Measurements from ENCODE around the gene HRG. TPM values are rescaled to one million over a fixed set of nuclear protein-coding genes. Genes with fewer than 3 reads are reported as not detected.

The HRG gene
- total and polyA plus RNA-seq, 2 of the 8 experiments (the other 6 are each of a cell fraction or from before 2014, with no cell fraction given): 0.03 to 0.15 TPM

DNA sequence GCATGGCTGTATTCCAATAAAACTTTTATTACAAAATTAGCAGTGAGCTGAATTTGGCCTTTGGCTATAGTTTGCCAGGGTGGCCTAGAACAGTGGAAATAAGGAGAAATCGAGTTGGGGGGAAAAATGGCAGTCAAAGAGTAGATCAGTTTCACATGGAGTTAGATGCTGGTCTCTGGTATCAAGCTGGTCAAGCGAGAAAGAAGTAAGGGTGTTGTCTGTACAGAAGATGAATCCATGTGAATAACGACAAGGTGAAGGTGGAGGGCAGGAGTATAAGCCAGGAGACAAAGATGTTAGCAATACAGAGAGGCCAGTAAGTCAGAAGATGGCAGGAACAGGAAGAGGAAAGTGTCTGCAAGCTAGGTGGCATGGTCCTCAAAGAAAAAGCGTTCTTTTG, 41.2 kb upstream of the HRG start:
- FAIRE-seq (no peak), DNase-seq (ENCODE audit: low read depth in 1 of 2, low spot score in 2 of 2) (no peak)
- Histone ChIP-seq H3K23ac (ENCODE audit: insufficient read length) (no peak overlapping the region), H3K9ac (replicated peaks in 1 of 4; ENCODE audit: extremely low read depth in 1 of 4, low read depth in 3 of 4, low read length in 3 of 4) (no peak overlapping the region), H3K4me1 (replicated peaks in 1 of 4; ENCODE audit: control insufficient read depth in 3 of 4, insufficient read depth in 4 of 4, low read length in 3 of 4) (no peaks in the 10 kb centered on the region), H2AFZ (ENCODE audit: low read length) (no peak overlapping the region), H3K27me3 (replicated peaks in 1 of 4; ENCODE audit: control insufficient read depth in 3 of 4, extremely low read depth in 1 of 4, insufficient read depth in 3 of 4, low read length in 3 of 4) (peaks cover 0 to 2% (median 0%) of the 10 kb centered on the region in 4 experiments; a peak in 1 of 7 replicates), H3K4me3 (ENCODE audit: extremely low read depth in 1 of 4, insufficient read depth in 2 of 4, low read depth in 3 of 4, low read length in 4 of 4) (no peak overlapping the region), H3K36me3 (ENCODE audit: control insufficient read depth in 2 of 4, insufficient read depth in 4 of 4, low read length in 3 of 4) (no peaks in the 10 kb centered on the region), H3K4ac (replicated peaks; ENCODE audit: insufficient read length, low read depth, low read length) (no peak overlapping the region), H3K14ac (ENCODE audit: insufficient read length) (no peak overlapping the region), H2BK15ac (ENCODE audit: low read length) (no peak overlapping the region), H4K8ac (ENCODE audit: extremely low read depth, insufficient read depth, low read length) (no peak overlapping the region), H2BK5ac (ENCODE audit: low read depth, low read length) (no peak overlapping the region), H4K5ac (ENCODE audit: insufficient read length, low read depth, low read length) (no peak overlapping the region), H4K91ac (replicated peaks; ENCODE audit: insufficient read length, low read length) (no peak overlapping the region), H3K56ac (replicated peaks; ENCODE audit: insufficient read length, low read depth, low read length) (no peak overlapping the region), H3K9me3 (ENCODE audit: insufficient read depth in 2 of 2, low read depth in 1 of 2, low read length in 1 of 2) (no peaks in the 10 kb centered on the region), H3K79me1 (ENCODE audit: low read depth, low read length) (no peaks in the 10 kb centered on the region), H2BK20ac (ENCODE audit: low read length) (no peak overlapping the region; the same call in 1 of the 2 replicates), H2AK5ac (ENCODE audit: low read depth, low read length) (no peak overlapping the region), H2BK120ac (replicated peaks; ENCODE audit: low read depth, low read length) (no peak overlapping the region), H3K4me2 (ENCODE audit: insufficient read depth in 1 of 2, low read depth in 2 of 2, low read length in 2 of 2) (no peak overlapping the region), H3K27ac (ENCODE audit: low read depth, low read length) (no peak overlapping the region), H2BK12ac (ENCODE audit: low read depth, low read length) (peak overlapping the region; percentile 56; the same call in 1 of the 2 replicates), H4K20me1 (replicated peaks in 1 of 2; ENCODE audit: control insufficient read depth in 1 of 2, insufficient read depth in 2 of 2, low read length in 2 of 2) (no peaks in the 10 kb centered on the region), H3K23me2 (ENCODE audit: low read depth, low read length) (peaks cover 1% of the 10 kb centered on the region; the same call in 1 of the 2 replicates), H3K18ac (ENCODE audit: extremely low read depth, low read length) (no peak overlapping the region), H3K79me2 (ENCODE audit: control insufficient read depth in 1 of 2, insufficient read depth in 2 of 2, low read length in 2 of 2) (no peaks in the 10 kb centered on the region)
- CTCF ChIA-PET (ENCODE audit: partially characterized antibody): interaction anchor here (1.1 to 6.1 kb wide), 4 partner anchors 10 to 148 kb away, joined by 3 to 67 read pairs (median 4); partner anchors contain the start of gene AHSG
- WGBS, 2 experiments (ENCODE audit: extremely low coverage in 1 of 2, insufficient coverage in 1 of 2, insufficient read length in 1 of 2, insufficient replicate concordance in 2 of 2, low coverage in 1 of 2, low lambda C conversion rate in 2 of 2, missing lambda C conversion rate in 1 of 2): 90% methylated on average over 4 of the region's 4 CpGs; no CpG with 5 or more reads in 1 of the 2 experiments
- POLR2A ChIA-PET (ENCODE audit: partially characterized antibody): interaction anchor here (1.6 to 3.5 kb wide), 2 partner anchors 10 to 159 kb away, joined by 4 to 17 read pairs; partner anchors contain the start of gene EIF4A2
- TF ChIP-seq, protein P1, sequence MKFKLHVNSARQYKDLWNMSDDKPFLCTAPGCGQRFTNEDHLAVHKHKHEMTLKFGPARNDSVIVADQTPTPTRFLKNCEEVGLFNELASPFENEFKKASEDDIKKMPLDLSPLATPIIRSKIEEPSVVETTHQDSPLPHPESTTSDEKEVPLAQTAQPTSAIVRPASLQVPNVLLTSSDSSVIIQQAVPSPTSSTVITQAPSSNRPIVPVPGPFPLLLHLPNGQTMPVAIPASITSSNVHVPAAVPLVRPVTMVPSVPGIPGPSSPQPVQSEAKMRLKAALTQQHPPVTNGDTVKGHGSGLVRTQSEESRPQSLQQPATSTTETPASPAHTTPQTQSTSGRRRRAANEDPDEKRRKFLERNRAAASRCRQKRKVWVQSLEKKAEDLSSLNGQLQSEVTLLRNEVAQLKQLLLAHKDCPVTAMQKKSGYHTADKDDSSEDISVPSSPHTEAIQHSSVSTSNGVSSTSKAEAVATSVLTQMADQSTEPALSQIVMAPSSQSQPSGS (IDR thresholded peaks at IDR 0.05; ENCODE audit: low read length): no peak
- TF ChIP-seq CTBP2 (IDR thresholded peaks at IDR 0.05; ENCODE audit: borderline replicate concordance, insufficient read depth, insufficient read length, low read length) (no peak), JUN (IDR thresholded peaks at IDR 0.05; ENCODE audit: low read depth, low read length) (no peak), HDAC6 (IDR thresholded peaks at IDR 0.05; ENCODE audit: low read depth, low read length) (no peak), SIRT6 (IDR thresholded peaks at IDR 0.05; ENCODE audit: low read length) (no peak), SRF (IDR thresholded peaks at IDR 0.05; ENCODE audit: low read depth, low read length) (no peak), EZH2 (IDR thresholded peaks at IDR 0.05; ENCODE audit: low read depth, low read length, severe bottlenecking) (no peak), RXRA (IDR thresholded peaks at IDR 0.05; ENCODE audit: insufficient read depth, low read depth, low read length) (no peak), SP2 (IDR thresholded peaks at IDR 0.05; ENCODE audit: low read length) (no peak)
- TF ChIP-seq, protein P2, sequence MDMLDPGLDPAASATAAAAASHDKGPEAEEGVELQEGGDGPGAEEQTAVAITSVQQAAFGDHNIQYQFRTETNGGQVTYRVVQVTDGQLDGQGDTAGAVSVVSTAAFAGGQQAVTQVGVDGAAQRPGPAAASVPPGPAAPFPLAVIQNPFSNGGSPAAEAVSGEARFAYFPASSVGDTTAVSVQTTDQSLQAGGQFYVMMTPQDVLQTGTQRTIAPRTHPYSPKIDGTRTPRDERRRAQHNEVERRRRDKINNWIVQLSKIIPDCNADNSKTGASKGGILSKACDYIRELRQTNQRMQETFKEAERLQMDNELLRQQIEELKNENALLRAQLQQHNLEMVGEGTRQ (IDR thresholded peaks at IDR 0.05; ENCODE audit: low read length): no peak
